Astrocyte of the cerebellum (primary cell): ENCODE data around the gene TFDP1.

Source experiments
- DNase-seq: peaks from one replicate; pipeline ENCODE4 v3.0.0-alpha.2; 2011; ENCODE audit warnings: low read depth
- H3K4me3 ChIP-seq: 2 replicates; pipeline ENCODE4 v1.5.1; 2011; ENCODE audit warnings: mild to moderate bottlenecking, low read depth, low read length, moderate library complexity
- in situ Hi-C: cut with HindIII; loops from 2 replicates; pipeline ENCODE4 v1.10.0; 2017; ENCODE audit warnings: low sequenced_read_pairs
- TF ChIP-seq, protein P1 (sequence below): IDR thresholded peaks from 2 replicates; pipeline ENCODE4 v1.5.1; 2012; ENCODE audit warnings: low read length, low read depth, moderate library complexity, mild to moderate bottlenecking; ENCODE audit errors: missing control alignments

The TFDP1 gene

DNA sequence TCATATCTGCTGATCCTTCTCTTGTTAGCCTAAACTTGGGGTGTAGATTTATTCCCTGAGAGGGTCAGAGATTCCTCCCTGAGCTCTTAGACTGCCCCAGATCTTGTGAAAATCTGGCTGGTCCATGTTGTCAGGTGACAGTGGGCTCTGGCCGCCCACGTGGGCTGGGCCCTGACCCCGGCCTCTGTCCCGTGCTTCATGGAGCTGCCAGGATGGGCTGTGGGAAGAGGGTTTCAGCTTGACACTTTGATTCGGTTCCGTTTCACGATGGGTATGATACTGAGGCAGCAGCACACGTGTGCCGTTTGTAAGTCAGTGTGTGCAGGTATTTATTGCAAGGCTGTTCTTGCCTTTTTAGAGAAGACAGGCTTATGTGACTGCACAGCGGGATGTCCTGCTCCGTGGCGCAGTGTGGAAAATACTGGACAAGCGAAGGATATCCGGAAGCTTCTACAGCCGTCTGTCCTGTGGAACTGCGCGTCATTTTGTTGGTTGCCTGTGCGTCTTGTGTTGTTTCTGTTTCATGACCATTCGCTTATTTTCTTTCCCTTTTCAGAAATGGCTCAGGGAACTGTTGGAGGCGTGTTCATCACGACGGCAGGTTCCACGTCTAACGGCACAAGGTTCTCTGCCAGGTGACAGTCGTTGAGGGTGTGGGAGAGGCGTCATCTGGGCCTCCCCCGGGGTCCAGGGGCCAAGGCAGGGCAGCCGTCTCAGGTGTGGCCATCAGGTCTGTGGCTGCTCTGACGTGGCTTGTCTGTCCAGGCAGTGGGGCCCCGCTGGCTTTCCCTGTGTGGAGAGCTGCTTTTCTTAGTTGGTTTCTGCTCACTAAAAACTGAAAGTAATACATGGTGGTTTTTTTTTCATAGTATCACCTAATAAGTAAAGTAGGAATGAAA, 53.0 kb downstream of the TFDP1 start:
- TF ChIP-seq, protein P1, sequence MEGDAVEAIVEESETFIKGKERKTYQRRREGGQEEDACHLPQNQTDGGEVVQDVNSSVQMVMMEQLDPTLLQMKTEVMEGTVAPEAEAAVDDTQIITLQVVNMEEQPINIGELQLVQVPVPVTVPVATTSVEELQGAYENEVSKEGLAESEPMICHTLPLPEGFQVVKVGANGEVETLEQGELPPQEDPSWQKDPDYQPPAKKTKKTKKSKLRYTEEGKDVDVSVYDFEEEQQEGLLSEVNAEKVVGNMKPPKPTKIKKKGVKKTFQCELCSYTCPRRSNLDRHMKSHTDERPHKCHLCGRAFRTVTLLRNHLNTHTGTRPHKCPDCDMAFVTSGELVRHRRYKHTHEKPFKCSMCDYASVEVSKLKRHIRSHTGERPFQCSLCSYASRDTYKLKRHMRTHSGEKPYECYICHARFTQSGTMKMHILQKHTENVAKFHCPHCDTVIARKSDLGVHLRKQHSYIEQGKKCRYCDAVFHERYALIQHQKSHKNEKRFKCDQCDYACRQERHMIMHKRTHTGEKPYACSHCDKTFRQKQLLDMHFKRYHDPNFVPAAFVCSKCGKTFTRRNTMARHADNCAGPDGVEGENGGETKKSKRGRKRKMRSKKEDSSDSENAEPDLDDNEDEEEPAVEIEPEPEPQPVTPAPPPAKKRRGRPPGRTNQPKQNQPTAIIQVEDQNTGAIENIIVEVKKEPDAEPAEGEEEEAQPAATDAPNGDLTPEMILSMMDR = no peak
- in situ Hi-C loops = no loop called here
- H3K4me3 ChIP-seq = no peak overlapping the region
- no peak for DNase-seq

DNA sequence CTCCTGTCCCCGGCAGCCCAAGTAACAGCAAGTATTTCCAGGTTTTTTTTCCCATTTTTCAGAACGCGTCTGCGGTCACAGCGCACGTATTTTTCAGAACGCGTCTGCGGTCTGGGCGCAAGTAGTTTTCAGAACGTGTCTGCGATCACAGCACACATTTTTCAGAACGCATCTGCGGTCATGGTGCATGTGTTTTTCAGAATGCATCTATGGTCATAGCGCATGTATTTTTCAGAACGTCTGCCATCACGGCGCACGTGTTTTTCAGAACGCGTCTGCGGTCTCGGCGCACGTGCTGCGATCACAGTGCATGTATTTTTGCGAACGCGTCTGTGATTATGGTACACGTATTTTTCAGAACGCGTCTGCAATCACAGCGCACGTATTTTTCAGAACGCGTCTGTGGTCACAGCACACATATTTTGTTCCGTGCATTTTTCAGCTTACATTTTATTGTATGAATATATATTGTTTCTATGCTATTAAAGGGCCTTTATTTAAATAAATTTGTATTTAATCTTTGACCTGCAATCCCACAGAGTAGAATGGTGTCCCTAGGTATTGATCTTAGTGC, 53.7 kb downstream of the TFDP1 start:
- TF ChIP-seq, protein P1 = no peak
- no peak for DNase-seq
- in situ Hi-C loops = no loop called here
- no peak overlapping the region for H3K4me3 ChIP-seq

DNA sequence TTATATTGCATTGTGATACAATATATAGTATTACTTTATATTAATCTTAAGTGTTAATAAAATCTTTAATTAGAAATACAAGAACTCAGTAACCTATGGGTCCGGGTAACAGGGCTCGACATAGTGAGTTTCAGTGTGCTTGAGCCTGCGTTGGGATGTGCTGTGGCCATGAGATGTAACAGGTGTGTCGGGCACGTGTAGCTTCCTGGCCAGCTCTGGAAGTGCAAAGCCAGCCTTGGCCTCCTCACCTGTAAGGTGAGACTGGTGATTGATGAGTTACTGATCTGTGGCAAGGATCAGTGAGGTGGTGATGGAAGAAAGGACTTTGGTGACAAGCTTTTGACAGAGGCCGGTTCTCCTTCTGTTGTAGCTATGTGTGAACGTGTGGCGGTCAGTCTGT, 54.3 kb downstream of the TFDP1 start:
- TF ChIP-seq, protein P1 = no peak
- in situ Hi-C loops = no loop called here
- DNase-seq = no peak
- H3K4me3 ChIP-seq = no peak overlapping the region

DNA sequence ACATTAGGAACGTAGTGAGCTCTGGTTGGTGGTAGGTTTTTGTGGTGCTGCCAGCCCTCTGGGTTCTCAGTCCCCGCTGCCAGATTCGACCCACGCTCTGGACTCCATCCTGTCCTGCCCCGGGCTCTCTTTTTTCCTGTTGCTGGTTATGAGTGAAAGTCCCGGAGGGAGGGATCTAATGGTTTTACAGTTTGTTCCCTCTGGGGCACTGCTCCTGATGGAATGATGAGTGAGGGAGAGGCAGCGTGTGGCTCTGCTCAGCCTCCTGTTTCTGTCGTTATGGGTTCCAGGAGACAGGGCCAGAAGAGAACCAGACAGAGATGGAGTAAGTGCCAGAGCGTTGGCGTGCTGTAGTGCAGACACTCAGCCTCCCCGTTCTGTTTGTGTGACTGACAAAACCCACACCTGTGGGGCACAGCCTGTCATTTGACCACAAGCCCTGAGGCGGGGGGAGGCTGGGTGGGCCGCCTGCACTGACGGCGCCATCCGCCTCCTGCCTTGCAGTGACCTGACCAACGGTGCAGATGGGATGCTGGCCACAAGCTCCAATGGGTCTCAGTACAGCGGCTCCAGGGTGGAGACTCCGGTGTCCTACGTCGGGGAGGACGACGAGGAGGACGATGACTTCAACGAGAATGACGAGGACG, 55.2 kb downstream of the TFDP1 start:
- TF ChIP-seq, protein P1 = no peak
- DNase-seq = no peak
- H3K4me3 ChIP-seq = no peak overlapping the region
- in situ Hi-C loops = no loop called here

DNA sequence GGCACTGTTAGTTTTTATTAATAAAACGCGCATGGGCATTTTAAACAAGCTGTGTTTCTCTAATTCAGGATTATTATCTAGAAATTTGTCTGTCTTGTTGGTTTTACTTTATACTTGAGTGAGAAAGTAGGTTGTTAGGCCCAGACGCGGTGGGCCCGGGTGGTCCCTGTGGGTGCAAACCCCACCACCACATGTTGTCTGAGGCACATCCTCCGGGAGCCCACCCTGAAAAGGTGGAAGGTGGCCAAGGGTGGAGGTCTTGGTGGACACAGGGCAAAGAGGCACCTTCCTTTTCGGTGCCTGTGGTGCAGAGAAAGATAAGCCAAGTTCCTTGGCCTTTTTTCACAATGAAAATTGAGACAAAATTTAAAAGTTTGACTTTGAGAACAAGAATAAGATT, 56.9 kb downstream of the TFDP1 start:
- no peak for DNase-seq
- TF ChIP-seq, protein P1 = no peak
- no peak overlapping the region for H3K4me3 ChIP-seq
- in situ Hi-C loops = no loop called here

DNA sequence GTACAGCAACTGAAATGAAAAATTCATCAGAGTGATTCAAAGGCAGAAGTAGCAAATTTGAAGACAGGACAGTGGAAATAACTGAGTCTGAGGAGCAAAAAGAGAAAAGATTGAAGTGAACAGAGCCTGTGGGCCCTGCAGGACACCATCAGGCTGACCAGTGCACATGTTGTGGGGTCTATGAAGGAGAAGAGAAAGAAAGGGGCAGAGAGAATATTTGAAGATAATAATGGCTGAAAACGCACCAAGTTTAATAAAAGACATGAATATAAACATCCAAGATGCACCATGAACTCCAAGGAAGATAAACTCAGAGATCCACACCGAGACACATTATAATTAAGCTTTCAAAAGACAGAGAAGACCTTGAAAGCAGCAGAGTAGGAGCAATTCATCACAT, 58.0 kb downstream of the TFDP1 start:
- no peak for DNase-seq
- H3K4me3 ChIP-seq = no peak overlapping the region
- TF ChIP-seq, protein P1 = no peak
- in situ Hi-C loops = no loop called here
